Coronary artery (tissue), 2 donors: ENCODE measurements around the gene GTPBP2.

Source experiments
- DNase-seq: peaks from one replicate; pipeline ENCODE4 v3.0.0-alpha.2; 2017; ENCODE audit warnings: low spot score
- H3K27ac ChIP-seq, 2 donors: fragments of 200-600 bp; sonication (generic); one replicate each; pipeline ENCODE4 v1.5.1; 2016 to 2019
- H3K4me3 ChIP-seq: fragments of 200-600 bp; sonication (generic); 2 replicates; pipeline ENCODE4 v1.5.1; 2016; ENCODE audit warnings: mild to moderate bottlenecking, moderate library complexity
- TF ChIP-seq, protein P1 (sequence below): fragments of 200-600 bp; sonication (generic); IDR thresholded peaks from one replicate; pipeline ENCODE4 v1.5.1; 2019; ENCODE audit warnings: antibody characterized with exemption

Gene GTPBP2

DNA sequence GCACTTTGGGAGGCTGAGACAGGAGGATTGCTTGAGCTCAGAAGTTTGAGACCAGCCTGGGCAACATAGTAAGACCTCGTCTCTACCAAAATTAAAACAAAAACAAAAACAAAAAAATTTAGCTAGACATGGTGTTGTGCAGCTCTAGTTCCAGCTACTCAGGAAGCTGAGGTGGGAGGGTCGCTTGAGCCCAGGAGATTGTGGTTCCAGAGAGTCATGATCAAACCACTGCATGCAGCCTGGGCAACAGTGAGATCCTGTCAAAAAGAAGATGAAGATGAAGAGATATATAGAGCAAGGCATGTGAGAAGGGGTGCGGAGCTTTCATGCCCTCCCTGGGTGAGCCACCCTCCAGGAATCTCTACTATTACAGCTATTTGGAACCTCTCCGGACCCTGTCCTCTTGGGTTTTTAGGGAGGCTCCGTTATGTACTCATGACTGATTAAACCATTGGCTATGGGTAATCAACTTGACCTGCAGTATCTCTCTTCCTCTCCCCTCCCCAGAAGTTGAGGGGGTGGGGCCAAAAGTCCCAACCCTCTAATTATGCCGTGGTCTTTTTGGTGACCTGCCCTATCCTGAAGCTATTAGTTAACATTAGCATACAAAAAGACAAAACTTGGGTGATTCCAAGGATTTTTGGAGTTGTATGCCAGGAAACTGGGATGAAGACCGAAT lies 44.0 kb downstream of the GTPBP2 start:
- H3K27ac ChIP-seq: no peak overlapping the region
- DNase-seq: no peak
- TF ChIP-seq, protein P1, sequence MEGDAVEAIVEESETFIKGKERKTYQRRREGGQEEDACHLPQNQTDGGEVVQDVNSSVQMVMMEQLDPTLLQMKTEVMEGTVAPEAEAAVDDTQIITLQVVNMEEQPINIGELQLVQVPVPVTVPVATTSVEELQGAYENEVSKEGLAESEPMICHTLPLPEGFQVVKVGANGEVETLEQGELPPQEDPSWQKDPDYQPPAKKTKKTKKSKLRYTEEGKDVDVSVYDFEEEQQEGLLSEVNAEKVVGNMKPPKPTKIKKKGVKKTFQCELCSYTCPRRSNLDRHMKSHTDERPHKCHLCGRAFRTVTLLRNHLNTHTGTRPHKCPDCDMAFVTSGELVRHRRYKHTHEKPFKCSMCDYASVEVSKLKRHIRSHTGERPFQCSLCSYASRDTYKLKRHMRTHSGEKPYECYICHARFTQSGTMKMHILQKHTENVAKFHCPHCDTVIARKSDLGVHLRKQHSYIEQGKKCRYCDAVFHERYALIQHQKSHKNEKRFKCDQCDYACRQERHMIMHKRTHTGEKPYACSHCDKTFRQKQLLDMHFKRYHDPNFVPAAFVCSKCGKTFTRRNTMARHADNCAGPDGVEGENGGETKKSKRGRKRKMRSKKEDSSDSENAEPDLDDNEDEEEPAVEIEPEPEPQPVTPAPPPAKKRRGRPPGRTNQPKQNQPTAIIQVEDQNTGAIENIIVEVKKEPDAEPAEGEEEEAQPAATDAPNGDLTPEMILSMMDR: no peak

DNA sequence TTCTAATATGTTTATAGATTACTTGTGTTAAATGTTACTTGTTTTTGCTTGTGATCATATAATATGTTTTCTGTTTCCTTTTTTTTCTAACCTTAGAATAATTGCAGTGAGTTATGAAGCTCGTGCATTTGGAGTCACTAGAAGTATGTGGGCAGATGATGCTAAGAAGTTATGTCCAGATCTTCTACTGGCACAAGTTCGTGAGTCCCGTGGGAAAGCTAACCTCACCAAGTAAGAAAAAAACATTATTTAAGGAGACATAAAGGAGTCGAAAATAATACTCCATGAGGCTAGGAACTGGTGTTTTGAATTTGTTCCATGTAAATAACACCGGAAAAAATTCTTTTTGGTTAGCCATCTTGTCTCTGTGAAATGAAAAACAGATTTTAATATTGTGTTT lies 46.2 kb downstream of the GTPBP2 start:
- TF ChIP-seq, protein P1: no peak
- no peak for DNase-seq
- Histone ChIP-seq H3K4me3 (no peak overlapping the region), H3K27ac (no peak overlapping the region)

More for the DNA sequence above, 44.0 kb downstream of the GTPBP2 start:
- H3K4me3 ChIP-seq: no peak overlapping the region

DNA sequence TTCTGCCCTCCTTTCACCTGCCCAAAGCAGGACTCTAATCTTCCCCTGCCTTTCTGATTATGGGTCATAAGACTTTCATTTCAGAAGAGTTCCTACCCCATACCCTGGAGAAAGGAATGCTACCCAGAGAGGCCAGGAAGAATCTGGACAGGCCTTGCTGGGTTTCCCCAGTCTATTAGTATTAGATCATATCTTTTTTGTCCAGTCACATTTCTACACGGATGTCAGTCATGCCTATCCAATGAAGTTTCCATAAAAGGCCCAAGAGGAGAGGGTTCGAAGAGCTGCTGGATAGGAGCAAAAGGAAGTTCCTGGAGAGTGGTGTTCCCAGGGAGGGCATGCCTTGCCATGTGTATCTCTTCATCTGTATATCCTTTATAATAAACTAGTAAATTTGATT lies 49.9 kb downstream of the GTPBP2 start:
- no peak for DNase-seq
- no peak overlapping the region for H3K4me3 ChIP-seq
- TF ChIP-seq, protein P1: no peak
- H3K27ac ChIP-seq: no peak overlapping the region

DNA sequence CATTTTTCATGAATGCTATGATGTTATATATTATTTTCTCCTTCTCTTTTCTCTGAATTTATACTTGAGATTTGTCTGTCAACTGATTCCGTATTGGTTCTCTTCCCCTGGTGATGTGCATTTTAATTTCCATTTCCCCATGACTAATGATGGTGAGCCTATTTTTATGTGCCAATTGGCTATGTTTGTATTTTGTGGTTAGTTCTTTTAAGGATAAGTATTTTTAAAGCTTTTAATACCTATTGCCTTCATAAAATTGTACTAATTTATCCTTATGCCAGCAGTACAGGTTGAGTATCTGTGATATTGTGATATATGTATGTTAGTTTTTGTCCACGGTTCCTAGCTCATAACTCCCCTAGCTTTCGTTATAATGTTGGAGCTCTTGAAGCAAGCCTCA lies 50.3 kb downstream of the GTPBP2 start:
- H3K27ac ChIP-seq: no peak overlapping the region
- DNase-seq: no peak
- H3K4me3 ChIP-seq: no peak overlapping the region
- TF ChIP-seq, protein P1: no peak

DNA sequence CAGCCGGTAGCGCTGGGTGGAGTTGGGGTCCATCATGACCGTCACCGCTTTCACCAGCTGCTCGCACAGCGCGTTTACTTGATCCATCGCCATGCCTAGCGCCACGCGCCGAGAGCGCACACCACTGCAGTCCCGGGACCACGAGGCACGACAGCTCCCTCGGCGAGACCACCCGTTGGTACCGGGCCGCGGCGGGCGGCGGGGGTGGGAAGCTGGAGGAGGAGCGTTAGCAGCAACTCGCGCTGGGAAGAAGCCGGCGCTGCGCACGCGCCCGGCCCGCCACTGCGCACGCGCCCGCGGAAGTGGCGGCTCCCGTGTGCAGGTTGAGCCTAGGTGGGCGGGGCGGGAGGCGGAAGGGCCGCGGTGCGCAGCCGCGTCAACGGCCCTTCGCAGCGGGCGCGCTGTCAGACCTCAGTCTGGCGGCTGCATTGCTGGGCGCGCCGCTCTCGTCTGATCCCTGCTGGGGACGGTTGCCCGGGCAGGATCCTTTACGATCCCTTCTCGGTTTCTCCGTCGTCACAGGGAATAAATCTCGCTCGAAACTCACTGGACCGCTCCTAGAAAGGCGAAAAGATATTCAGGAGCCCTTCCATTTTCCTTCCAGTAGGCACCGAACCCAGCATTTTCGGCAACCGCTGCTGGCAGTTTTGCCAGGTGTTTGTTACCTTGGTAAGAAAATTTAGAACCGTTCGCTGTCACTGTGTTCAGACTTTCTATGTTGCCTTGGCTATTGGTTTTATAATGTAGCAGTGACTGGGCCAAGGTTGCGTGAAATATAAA lies 53.1 kb downstream of the GTPBP2 start, which contains the start of the genes POLH and XPO5:
Gene POLH, plus strand, starts transcription at position 414 of the 780 bp plus-strand sequence. CDS start 6,135 bp downstream, outside the sequence.
Gene XPO5, minus strand, starts transcription at position 267 of the 780 bp plus-strand sequence. Its CDS starts 174 bp downstream, at position 93.
- Histone ChIP-seq H3K4me3 (peak within 1 kb of the TSS; percentile 96), H3K27ac (peak within 1 kb of the TSS; percentile 26 to 81)
- TF ChIP-seq, protein P1: no peak
- DNase-seq: peak; percentile 90

DNA sequence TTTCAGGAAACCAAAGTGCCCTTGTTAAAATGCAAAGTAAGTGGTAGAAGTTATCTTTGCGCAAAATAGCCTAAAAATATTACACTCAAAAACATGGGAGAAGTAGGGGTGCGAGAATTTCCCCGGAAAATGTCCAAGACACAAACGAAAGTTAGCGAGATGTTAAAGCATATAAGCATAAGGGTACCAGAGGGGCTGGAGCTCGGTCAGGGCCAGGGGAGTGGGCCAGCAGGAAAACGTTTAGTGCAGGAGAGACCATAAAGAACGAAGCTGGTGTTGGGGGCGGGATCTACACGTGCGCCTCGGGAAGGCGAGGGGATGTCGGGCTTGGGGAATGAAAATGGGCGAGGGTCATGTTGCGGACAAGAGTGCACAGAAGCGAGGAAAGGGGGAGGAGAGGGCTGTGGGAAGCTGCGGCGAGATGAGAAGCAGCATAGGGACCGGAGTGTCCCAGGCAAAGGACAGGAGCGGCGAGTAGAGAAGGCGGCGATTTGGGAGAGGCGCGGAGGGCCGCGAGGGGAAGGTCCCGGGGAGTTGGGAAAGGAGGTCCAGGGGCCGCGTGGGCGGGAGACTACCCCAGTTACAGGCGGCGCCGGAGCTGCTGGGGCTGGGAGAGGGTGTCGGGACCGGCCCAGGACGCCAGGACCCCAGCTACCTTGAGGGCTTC lies 53.8 kb downstream of the GTPBP2 start:
- H3K4me3 ChIP-seq: peak overlapping the region; percentile 96
- H3K27ac ChIP-seq: peak overlapping the region in 1 of 2 donors; percentile 81
- DNase-seq: no peak
- TF ChIP-seq, protein P1: no peak
